Fibroblast of villous mesenchyme (primary cell): ENCODE data around the gene MYO9A. TPM values are rescaled to one million over a fixed set of nuclear protein-coding genes. Genes with fewer than 3 reads are reported as not detected.

ENCODE experiments used
- DNase-seq: peaks from one replicate; pipeline ENCODE4 v3.0.0-alpha.2; 2010; ENCODE audit warnings: low read depth
- H3K4me3 ChIP-seq: 2 replicates; pipeline ENCODE4 v1.5.1; 2011; ENCODE audit warnings: low read depth, mild to moderate bottlenecking, low read length
- total RNA-seq: library from RNA; depleted of rRNA; stranded (reverse); fragments of >200 nt; gene quantifications from 2 replicates; pipeline ENCODE4 v1.2.3, GENCODE V29; 2012
- TF ChIP-seq, protein P1 (sequence below): IDR thresholded peaks from 2 replicates; pipeline ENCODE4 v1.5.1; 2012; ENCODE audit warnings: low read depth, mild to moderate bottlenecking, low read length; ENCODE audit not compliant: insufficient read depth

Gene MYO9A
- total RNA-seq, 1 donor, result 51.8 TPM

DNA sequence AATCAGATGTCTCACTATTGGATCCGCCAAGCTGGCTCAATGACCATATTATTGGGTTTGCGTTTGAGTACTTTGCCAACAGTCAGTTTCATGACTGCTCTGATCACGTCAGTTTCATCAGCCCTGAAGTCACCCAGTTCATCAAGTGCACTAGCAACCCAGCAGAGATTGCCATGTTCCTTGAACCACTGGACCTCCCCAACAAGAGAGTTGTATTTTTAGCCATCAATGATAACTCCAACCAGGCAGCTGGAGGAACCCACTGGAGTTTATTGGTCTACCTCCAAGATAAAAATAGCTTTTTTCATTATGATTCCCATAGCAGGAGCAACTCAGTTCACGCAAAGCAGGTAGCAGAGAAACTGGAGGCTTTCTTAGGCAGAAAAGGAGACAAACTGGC lies 21.7 kb upstream of the MYO9A start:
- no peak overlapping the region for H3K4me3 ChIP-seq
- TF ChIP-seq, protein P1, sequence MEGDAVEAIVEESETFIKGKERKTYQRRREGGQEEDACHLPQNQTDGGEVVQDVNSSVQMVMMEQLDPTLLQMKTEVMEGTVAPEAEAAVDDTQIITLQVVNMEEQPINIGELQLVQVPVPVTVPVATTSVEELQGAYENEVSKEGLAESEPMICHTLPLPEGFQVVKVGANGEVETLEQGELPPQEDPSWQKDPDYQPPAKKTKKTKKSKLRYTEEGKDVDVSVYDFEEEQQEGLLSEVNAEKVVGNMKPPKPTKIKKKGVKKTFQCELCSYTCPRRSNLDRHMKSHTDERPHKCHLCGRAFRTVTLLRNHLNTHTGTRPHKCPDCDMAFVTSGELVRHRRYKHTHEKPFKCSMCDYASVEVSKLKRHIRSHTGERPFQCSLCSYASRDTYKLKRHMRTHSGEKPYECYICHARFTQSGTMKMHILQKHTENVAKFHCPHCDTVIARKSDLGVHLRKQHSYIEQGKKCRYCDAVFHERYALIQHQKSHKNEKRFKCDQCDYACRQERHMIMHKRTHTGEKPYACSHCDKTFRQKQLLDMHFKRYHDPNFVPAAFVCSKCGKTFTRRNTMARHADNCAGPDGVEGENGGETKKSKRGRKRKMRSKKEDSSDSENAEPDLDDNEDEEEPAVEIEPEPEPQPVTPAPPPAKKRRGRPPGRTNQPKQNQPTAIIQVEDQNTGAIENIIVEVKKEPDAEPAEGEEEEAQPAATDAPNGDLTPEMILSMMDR, result no peak
- no peak for DNase-seq

DNA sequence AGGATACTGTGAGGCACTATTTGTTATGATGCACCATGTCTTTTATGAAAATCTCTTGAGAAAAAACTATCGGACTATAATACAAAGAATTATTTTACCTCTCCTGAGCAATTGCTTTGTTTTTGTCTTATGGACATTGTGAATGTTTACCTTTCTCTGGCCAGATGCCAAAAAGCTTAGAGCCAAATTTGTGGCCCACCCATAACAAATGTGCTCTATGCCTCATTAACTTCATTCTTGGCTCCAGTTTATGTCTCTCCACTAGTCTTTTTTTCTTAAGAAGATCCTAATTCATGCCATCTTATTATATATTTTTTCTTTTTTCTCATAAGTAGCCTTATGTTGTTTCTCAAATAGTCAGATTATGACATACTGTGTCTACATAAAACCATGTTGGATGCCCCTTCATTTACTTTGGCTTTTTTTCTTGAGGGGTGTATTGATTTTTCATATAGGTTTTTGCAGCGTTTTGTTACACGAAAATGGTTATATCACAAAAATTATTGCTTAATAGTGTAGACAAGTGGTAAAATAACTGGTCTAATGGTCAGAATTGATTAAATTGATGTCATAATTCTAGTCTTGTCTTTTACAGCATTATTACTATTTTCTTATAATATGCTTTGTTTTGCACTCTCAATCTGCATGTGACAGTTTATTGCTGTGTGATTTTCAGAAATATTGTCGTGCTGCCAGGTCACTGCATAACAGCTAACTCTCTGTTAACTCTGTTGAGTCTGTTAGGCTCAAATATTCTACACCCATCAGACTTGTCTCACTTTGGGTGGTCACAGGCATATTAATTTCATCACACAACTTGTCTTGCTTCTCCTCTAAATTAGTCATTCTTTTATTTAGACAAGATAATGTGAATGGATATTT lies 18.5 kb upstream of the MYO9A start:
- no peak for DNase-seq
- no peak overlapping the region for H3K4me3 ChIP-seq
- TF ChIP-seq, protein P1, result no peak

DNA sequence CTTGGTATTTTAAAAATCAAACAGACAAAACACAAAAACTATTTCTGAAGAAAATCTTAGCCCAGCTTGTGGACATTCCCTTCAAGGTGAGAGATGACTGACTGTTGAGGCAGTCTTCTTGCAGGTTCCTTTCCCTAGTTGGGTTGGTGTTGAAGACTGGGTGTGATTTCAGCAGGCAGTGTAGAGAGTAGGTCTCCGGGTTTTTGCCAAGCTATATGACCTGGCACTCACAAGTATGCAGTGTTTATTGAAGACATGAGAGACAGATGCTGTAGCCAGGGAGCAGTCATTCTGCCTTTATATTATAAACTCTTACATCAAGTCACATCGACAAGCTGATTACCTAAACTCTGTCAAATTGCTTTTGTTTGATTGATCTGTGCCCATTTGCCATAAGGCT lies 17.8 kb upstream of the MYO9A start:
- DNase-seq, result no peak
- no peak overlapping the region for H3K4me3 ChIP-seq
- TF ChIP-seq, protein P1, result no peak

DNA sequence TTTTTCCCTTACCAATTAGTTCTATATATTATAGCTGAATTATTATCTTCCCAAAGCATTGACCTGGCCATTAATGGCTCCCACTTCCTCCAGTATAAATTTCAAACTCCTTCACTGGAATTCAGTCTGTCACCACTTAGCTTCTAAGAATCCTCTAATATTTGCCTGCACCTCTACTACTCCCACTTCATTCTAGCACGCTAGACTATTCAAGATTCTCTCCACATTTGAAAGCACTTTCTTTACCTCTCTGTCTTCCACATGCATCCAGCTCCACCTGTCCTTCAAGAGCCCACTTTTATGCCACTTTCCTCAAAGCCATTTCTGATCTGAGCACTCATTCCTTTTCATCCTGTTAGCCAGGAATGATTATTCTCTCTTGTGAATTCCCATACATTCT lies 15.3 kb upstream of the MYO9A start:
- no peak for DNase-seq
- TF ChIP-seq, protein P1, result no peak
- no peak overlapping the region for H3K4me3 ChIP-seq

DNA sequence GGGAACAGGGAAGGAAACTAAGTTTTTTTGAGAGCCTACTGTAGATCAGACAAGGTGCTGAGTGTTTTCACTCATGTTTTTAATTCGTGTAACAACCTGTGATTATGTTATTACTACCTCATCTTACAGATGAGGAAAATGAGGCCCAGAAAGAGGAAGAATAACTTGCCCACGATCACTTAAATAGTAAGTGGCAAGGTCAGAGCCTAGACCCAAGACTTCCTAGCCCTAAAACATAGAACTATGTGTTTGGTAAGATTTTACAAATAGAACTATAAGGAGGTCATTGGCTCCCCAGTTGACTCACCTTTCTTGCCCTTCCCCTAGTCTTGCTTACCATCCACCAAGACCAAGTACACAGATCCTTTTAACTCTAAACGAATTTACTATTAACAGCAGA lies 14.0 kb upstream of the MYO9A start:
- no peak for DNase-seq
- H3K4me3 ChIP-seq, result no peak overlapping the region
- TF ChIP-seq, protein P1, result no peak

DNA sequence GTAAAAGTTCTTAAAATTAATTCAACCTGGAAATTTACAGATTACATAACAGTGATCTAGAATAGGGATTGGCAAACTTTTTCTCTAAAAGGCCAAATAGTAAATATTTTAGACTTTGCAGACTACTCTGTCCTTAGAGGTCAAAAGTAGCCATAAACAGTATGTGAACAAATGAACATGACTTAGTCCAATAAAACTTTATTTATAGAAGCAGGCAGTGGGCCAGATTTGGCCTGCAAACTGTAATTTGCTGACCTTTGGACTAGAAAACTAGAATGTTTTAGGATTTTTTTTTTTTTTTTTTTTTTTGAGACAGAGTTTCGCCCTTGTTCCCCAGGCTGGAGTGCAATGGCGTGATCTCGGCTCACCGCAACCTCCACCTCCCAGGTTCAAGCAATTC lies 12.3 kb upstream of the MYO9A start:
- TF ChIP-seq, protein P1, result no peak
- peak; percentile 10 for DNase-seq
- H3K4me3 ChIP-seq, result no peak overlapping the region
